OCI-LY7 (cell line): ENCODE measurements around the gene SEMA3D. TPM values are rescaled to one million over a fixed set of nuclear protein-coding genes. Genes with fewer than 3 reads are reported as not detected.

ENCODE experiments used
- BruUV-seq: library from RNA; stranded (reverse); fragments of 400-500 nt; replicated peaks from 2 replicates; lab custom pipeline; 2021; lab: Mats Ljungman, UMichigan
- CTCF ChIA-PET: fragments of 300-600 bp; sonication (Branson Sonifier 250); formaldehyde crosslinking; loops from one replicate; lab custom pipeline; 2022; ENCODE audit warnings: antibody characterized with exemption; ENCODE audit not compliant: unreplicated experiment; lab: Charles Lee
- POLR2A ChIA-PET: fragments of 300-600 bp; sonication (Branson Sonifier 250); formaldehyde crosslinking; loops from one replicate; lab custom pipeline; 2022; ENCODE audit warnings: antibody characterized with exemption; lab: Charles Lee
- DNase-seq: peaks from one replicate; pipeline ENCODE4 v3.0.0-alpha.2; 2015; ENCODE audit warnings: low spot score
- H2AFZ ChIP-seq: fragments of 200-600 bp; sonication (generic), shearing (Covaris generic); 2 replicates; pipeline ENCODE4 v1.6.1; 2014; ENCODE audit warnings: mild to moderate bottlenecking, antibody characterized with exemption, low read length, moderate library complexity
- H3K27ac ChIP-seq: fragments of 200-600 bp; sonication (generic); 2 replicates; pipeline ENCODE4 v1.5.1; 2014; ENCODE audit warnings: mixed run types, low read depth, mild to moderate bottlenecking, moderate library complexity, low read length, inconsistent platforms; ENCODE audit not compliant: poor library complexity, severe bottlenecking
- H3K36me3 ChIP-seq: fragments of 200-600 bp; sonication (generic); 2 replicates; pipeline ENCODE4 v1.6.1; 2014; ENCODE audit warnings: mild to moderate bottlenecking, antibody characterized with exemption, low read length, moderate library complexity, mixed read lengths; ENCODE audit not compliant: insufficient read depth
- H3K4me1 ChIP-seq: fragments of 200-600 bp; sonication (generic); 2 replicates; pipeline ENCODE4 v1.5.1; 2014; ENCODE audit warnings: mild to moderate bottlenecking, low read length; ENCODE audit not compliant: insufficient read depth, poor library complexity, severe bottlenecking
- H3K4me2 ChIP-seq: fragments of 200-600 bp; sonication (generic); 2 replicates; pipeline ENCODE4 v1.6.1; 2014; ENCODE audit warnings: mild to moderate bottlenecking, low read length
- H3K4me3 ChIP-seq: fragments of 200-600 bp; sonication (generic); 2 replicates; pipeline ENCODE4 v1.5.1; 2014; ENCODE audit warnings: mild to moderate bottlenecking, low read depth, low read length; ENCODE audit not compliant: poor library complexity, severe bottlenecking
- H3K79me2 ChIP-seq: fragments of 200-600 bp; sonication (generic); 2 replicates; pipeline ENCODE4 v1.6.1; 2016; ENCODE audit warnings: low read depth, mild to moderate bottlenecking, low read length, moderate library complexity, mixed read lengths; ENCODE audit not compliant: insufficient read depth
- H3K9me2 ChIP-seq: fragments of 200-600 bp; sonication (generic); 2 replicates; pipeline ENCODE4 v1.6.1; 2016; ENCODE audit warnings: mild to moderate bottlenecking, low read length, mixed read lengths; ENCODE audit not compliant: insufficient read depth
- H3K9me3 ChIP-seq: fragments of 200-600 bp; sonication (generic); 2 replicates; pipeline ENCODE4 v1.6.1; 2014; ENCODE audit warnings: mild to moderate bottlenecking, mixed run types, low read length, mixed read lengths
- H4K20me1 ChIP-seq: fragments of 200-600 bp; sonication (generic); 2 replicates; pipeline ENCODE4 v1.6.1; 2014; ENCODE audit warnings: mild to moderate bottlenecking, antibody characterized with exemption, low read length, moderate library complexity, mixed read lengths; ENCODE audit not compliant: insufficient read depth
- EZH2phosphoT487 ChIP-seq: fragments of 200-600 bp; sonication (generic); IDR thresholded peaks from 2 replicates; pipeline ENCODE4 v1.6.1; 2018; ENCODE audit warnings: low read depth, borderline replicate concordance, mild to moderate bottlenecking, mixed run types, antibody characterized with exemption, low read length, moderate library complexity, mixed read lengths
- intact Hi-C: fragments of 100-400 bp; cut with micrococcal nuclease; formaldehyde crosslinking; loops from one replicate; pipeline ENCODE4 v1.10.0; 2022; ENCODE audit not compliant: unreplicated experiment
- total RNA-seq, 2 experiments: library from RNA; depleted of rRNA in 1 of 2; stranded (reverse); fragments of >200 nt in 1 of 2; shearing (Covaris generic) in 1 of 2; gene quantifications; 2 replicates each; pipeline ENCODE4 v1.2.3, GENCODE V29; 2014 to 2022
- TF ChIP-seq, protein P1 (sequence below): fragments of 200-600 bp; sonication (generic); conservative IDR thresholded peaks from 2 replicates; pipeline ENCODE4 v1.5.1; 2014; ENCODE audit warnings: mild to moderate bottlenecking, antibody characterized with exemption, low read length, moderate library complexity, mixed read lengths

SEMA3D gene
- total RNA-seq, 2 experiments from 2014 or later: not detected

DNA sequence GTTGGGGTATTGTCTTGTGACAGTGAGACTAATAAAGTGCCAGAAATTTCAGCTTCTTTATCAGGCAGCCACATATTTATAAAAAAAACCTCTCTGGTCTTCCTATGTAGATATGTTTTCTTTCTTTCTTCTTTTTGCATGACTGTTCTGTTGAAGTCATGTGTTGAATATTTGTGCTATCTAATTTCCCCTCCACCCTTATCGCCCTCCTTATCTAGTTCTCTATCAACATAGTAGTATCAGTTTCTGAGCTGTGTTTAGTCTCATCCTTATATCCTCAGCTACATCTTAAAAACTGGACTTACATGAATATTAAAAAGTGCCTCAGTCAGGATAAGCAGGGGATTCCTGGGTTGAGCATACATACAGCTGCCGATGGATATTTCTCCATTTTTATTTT, 53.9 kb downstream of the SEMA3D start:
- CTCF ChIA-PET: no interaction called here

DNA sequence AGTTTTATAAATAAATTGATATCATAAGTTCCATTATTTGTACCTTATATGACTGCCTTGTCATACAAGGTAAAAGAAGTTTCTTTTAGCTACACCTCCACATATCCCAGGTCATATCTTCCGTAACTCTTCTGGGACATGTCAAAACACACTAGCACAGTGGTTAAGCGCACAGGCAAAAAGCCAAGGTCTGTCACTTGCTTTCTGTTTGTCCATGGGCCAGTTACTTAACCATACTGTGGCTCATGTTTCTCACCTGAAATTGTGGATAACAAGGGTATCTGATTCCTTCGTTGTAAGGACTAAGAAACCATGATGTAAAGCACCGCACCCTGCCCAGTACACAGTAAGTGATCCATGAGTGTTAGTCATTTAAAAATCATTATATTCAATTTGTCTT, 56.2 kb downstream of the SEMA3D start:
- no TSS peak for BruUV-seq
- H2AFZ ChIP-seq: no peak overlapping the region
- no peaks in the 10 kb centered on the region for H4K20me1 ChIP-seq
- no peaks in the 10 kb centered on the region for H3K36me3 ChIP-seq
- no peak overlapping the region for H3K4me2 ChIP-seq
- H3K4me3 ChIP-seq: no peak overlapping the region
- H3K27ac ChIP-seq: no peak overlapping the region
- TF ChIP-seq EZH2phosphoT487: no peak
- TF ChIP-seq, protein P1, sequence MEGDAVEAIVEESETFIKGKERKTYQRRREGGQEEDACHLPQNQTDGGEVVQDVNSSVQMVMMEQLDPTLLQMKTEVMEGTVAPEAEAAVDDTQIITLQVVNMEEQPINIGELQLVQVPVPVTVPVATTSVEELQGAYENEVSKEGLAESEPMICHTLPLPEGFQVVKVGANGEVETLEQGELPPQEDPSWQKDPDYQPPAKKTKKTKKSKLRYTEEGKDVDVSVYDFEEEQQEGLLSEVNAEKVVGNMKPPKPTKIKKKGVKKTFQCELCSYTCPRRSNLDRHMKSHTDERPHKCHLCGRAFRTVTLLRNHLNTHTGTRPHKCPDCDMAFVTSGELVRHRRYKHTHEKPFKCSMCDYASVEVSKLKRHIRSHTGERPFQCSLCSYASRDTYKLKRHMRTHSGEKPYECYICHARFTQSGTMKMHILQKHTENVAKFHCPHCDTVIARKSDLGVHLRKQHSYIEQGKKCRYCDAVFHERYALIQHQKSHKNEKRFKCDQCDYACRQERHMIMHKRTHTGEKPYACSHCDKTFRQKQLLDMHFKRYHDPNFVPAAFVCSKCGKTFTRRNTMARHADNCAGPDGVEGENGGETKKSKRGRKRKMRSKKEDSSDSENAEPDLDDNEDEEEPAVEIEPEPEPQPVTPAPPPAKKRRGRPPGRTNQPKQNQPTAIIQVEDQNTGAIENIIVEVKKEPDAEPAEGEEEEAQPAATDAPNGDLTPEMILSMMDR: no peak
- H3K9me2 ChIP-seq: no peaks in the 10 kb centered on the region
- no peaks in the 10 kb centered on the region for H3K79me2 ChIP-seq
- no peaks in the 10 kb centered on the region for H3K9me3 ChIP-seq
- no peak for DNase-seq
- intact Hi-C loops: no loop called here
- CTCF ChIA-PET: no interaction called here
- no peaks in the 10 kb centered on the region for H3K4me1 ChIP-seq
- POLR2A ChIA-PET: no interaction called here

More for the DNA sequence above, 53.9 kb downstream of the SEMA3D start:
- intact Hi-C loops: no loop called here
- Histone ChIP-seq H4K20me1 (no peaks in the 10 kb centered on the region), H3K4me1 (no peaks in the 10 kb centered on the region), H3K27ac (no peak overlapping the region), H3K4me2 (no peak overlapping the region), H3K36me3 (no peaks in the 10 kb centered on the region), H3K9me3 (no peaks in the 10 kb centered on the region), H2AFZ (no peak overlapping the region), H3K9me2 (no peaks in the 10 kb centered on the region), H3K79me2 (no peaks in the 10 kb centered on the region), H3K4me3 (no peak overlapping the region)
- DNase-seq: no peak
- TF ChIP-seq, protein P1: no peak
- no peak for TF ChIP-seq EZH2phosphoT487
- no TSS peak for BruUV-seq
- POLR2A ChIA-PET: interaction anchor here (0.6 kb wide), 1 partner anchor 33 kb away, joined by 3 read pairs; no protein-coding TSS in a partner anchor

DNA sequence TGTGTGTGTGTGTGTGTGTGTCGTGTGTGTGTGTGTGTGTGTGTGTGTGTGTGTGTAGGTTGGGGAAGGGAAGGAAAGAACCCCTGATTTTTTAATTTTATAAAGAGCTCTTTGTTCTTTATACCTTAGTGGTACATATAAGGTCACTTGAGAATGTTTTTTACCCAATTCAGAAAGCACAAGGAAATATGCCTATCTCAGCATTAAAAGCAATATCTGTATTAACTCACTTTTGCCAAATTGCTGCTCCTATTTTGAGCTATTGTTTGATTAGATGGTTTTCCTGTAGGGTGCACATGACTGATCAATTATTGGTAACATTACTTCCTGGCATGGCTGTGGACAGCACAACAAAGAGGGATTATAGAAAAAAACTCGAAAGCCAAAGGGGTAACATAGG, 60.5 kb downstream of the SEMA3D start:
- ChIA-PET CTCF (no interaction called here), POLR2A (no interaction called here)
- no peak for TF ChIP-seq EZH2phosphoT487
- TF ChIP-seq, protein P1: no peak
- H3K27ac ChIP-seq: no peak overlapping the region
- no peak overlapping the region for H2AFZ ChIP-seq
- no peak for DNase-seq
- intact Hi-C loops: no loop called here
- no peaks in the 10 kb centered on the region for H3K9me2 ChIP-seq
- H4K20me1 ChIP-seq: no peaks in the 10 kb centered on the region
- BruUV-seq: no TSS peak
- no peak overlapping the region for H3K4me3 ChIP-seq
- no peaks in the 10 kb centered on the region for H3K79me2 ChIP-seq
- no peak overlapping the region for H3K4me2 ChIP-seq
- no peaks in the 10 kb centered on the region for H3K4me1 ChIP-seq
- no peaks in the 10 kb centered on the region for H3K36me3 ChIP-seq
- no peaks in the 10 kb centered on the region for H3K9me3 ChIP-seq
